Posterior vena cava (tissue), 2 donors: ENCODE results near the gene GABRR3. TPM values are rescaled to one million over a fixed set of nuclear protein-coding genes. Genes with fewer than 3 reads are reported as not detected.
A peak's percentile ranks its signal among the peaks of the same experiment; 100 is the strongest.

Source experiments
- DNase-seq: peaks from one replicate; pipeline ENCODE4 v3.0.0-alpha.2; 2020; ENCODE audit warnings: low spot score
- intact Hi-C, 2 donors: fragments of 100-400 bp; cut with DNase I; formaldehyde crosslinking; loops; one replicate each; pipeline versions ENCODE4 v1.14.1 to v1.14.2; 2022 to 2023
- total RNA-seq, 2 donors: library from RNA; stranded (reverse); fragmentation: NEBNext Ultra II Directional; extraction: Animal tissue kit (Norgen Biotek cat#: 25700); gene quantifications; one replicate each; pipeline ENCODE4 v1.2.1, GENCODE V29; 2021
- donor health status: DM: yes; HTN: yes; CAD: no.
- donor health status: DM: yes; HTN: yes; CAD: no.

Gene GABRR3
- total RNA-seq, 2 donors from 2014 or later: not detected

DNA sequence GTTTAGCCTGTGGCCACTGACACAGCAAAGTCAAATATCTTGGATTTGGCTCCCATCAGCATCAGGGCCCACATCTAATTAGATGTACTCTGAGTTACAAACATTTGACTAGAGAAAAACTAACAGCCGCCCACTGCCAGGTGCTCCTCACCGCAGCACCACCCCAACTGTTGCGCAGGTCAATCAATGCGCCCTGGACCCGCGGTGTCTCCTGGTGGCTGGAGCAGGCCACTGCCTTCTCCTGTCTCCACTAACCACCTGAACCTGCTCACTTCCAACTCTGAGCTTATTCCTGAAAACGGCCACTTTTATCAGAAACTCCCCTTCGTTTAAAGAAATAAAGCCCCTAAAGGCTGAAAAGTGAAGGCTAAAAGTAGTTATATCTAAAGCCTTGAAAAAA is 67.1 kb downstream of the GABRR3 start:
- intact Hi-C loops: no loop called here
- no peak for DNase-seq

DNA sequence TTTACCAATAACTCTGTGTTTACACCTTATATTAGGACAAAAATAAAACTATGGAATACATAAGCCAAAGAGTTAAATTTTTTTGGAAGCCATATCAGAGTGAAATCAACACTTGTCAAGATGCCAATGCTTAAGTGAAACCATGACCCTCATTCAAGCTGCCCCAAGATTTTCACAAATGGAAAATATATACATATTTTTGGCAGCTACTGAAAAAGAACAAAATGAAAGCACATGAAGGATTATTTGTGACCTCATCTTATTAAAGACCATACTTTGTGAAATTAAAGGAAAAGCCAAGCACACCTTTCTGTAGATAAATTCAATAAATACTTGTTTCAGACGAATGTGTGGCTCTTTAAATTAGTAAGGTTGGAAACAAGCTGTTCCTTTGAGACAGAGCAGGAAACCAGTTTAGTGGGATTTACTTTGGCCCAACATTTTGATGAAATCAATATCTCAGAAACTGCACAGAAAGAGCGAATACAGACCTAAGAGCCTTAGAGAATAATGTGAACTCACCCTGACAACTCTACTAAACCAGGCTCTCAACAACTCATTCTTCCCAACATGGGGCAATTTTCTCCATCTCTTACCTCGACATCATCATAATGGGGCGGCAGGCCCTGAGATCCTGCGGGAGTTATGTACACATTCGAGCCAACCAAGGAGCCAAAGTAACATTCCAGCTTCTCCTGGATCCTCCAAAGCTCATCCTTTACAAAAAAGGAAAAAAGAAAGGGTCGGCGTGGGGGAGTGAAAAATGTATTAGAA is 73.9 kb downstream of the GABRR3 start:
- intact Hi-C loops: no loop called here
- DNase-seq: no peak

DNA sequence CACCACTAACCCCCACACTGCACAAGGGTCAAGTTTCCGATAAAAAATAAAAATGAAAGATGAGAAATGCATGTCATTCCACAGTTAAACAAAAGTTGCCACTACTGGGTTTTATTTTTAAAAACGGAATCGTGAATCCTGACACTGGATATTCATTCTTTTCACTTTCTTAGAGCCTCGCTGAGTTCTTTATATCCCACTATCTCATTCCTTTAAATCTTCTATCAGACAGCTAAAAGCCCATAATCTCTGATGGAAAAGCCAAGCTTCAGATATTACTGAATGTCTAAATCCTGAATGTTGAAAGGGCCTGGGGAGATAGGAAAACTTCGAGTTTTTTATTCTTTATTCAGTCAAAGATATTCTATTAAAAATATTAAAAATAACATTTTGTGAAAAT is 74.6 kb downstream of the GABRR3 start:
- intact Hi-C loops: no loop called here
- no peak for DNase-seq

DNA sequence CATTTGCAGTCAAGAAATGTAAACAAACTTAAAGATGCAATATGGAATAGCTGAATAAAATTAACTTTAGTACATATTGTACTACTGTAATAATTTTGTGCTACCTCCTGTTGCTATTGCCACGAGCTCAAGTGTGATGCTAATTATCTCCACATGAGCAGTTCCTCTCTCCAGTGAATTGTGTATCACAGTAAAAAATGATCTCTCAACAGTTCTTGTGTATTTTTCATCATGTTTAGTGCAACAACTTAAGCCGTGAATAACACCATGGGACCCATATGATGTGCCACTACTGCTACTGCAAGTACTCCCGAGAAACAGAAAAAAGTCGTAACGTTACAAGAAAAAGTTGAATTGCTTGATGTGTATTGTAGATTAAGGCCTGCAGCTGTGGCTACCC is 75.2 kb downstream of the GABRR3 start:
- intact Hi-C loops: no loop called here
- no peak for DNase-seq

DNA sequence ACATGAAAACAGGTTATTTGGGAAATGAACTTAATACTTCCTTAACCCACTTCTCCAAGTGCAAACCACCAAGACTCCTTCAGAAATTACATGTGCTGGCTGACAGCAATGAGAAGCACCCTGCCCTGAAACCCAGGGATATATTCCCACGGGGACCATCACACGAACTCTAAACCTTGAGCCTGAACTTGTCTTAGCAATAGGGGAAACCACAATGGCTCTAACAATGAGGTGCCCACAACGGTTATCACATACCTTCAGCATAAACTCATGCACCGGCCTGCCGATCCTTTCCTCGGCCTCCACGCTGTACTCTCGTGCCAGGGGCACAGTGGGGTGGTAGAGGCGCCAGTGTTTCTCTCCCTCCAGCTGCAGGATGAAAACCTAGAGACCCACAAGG is 76.3 kb downstream of the GABRR3 start:
- DNase-seq: no peak
- intact Hi-C loops: no loop called here

DNA sequence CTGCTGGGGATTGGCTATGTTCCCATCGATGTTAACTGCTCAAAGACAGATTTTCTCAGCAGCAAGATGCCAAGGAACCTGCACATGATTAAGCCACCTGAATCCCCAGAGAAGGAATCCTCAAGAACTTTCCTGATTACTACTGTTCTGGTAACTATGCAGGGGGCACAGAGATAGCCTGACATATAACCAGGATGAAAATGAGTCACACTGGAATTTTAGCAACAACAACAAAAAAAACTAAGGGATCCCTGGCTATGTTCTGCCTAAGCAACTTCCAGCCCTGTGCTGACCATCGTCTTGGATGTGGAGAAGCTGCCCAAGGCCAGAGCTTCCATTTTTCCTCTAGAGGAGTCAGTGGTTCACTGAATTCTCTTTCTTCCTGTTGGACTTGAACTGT is 76.7 kb downstream of the GABRR3 start:
- DNase-seq: no peak
- intact Hi-C loops: no loop called here

DNA sequence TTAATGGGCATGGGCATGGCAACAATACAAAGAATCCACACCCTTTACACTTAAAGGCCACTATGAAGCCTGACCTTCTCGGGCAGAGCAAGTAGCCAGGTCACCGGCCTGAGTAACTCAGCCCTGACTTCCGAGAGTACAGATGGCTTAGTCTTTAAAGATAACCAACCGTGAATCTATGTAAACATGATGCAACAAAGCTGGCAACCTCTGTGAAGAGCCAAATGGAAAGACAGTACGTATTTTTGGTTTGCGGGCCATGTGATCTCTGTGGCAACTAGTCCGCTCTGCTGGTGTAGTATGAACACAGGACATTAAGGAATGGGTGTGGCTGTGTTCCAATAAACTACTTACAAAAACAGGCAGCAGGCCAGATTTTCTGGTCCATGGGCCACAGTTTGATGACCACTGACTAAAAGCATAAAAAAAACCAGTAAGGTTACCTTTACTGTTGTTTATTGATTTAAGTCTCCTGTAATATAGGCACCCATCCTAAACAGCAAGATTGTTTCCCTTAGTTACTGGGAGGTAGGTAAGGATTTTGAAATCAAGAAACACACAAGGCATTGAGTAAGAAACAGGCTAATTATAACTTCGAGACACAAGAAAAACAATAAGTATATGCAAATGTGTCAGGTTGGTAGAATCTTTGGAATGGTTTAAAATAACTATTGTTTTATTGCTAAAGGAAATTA is 77.4 kb downstream of the GABRR3 start:
- intact Hi-C loops: no loop called here
- DNase-seq: no peak

DNA sequence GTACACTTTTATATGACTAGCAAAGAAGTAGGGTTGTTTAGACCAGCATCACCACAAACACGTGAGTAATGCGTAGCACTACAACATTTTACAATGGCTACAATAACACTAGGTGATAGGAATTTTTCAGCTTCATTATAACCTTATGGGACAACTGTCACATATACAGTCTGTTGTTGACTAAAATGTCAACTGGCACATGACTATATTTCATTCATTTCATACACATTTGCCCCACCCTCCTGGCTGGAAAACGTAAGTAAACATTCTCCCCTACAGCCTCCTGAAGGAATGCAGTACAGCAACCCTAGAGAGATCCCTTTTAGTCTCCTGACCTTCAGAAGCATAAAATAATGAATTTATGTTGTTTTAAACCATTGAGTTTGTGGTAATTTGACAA is 79.1 kb downstream of the GABRR3 start:
- intact Hi-C loops: no loop called here
- DNase-seq: no peak

DNA sequence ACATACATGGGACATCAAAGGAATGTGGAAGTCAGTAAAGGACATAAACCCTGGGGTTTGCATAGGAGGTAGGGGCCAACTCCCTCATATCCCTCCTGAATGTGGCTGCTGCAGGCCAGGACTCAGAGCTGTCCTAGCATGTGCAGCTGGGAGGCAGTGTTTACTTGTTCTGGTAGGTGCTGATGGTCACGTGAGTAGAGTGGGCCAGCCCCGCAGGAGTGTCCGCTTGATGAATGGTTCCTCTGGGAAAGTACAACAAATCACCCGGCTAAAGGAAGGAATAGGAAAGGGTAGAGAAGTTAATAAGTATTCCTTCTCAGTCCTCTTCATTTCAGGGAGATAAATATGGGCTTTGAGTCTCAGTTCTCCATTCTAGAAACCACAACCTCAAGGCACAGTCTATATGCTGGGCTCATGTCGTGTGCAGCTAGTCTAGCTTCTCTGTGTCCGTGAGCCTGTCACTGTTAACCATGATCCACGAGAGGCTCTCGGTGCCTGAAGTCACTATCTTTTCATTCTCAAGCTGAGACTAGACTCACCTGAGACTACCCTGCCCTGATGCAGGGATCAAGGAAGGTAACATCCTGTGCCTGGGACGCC is 80.8 kb downstream of the GABRR3 start:
- intact Hi-C loops: no loop called here
- DNase-seq: no peak

DNA sequence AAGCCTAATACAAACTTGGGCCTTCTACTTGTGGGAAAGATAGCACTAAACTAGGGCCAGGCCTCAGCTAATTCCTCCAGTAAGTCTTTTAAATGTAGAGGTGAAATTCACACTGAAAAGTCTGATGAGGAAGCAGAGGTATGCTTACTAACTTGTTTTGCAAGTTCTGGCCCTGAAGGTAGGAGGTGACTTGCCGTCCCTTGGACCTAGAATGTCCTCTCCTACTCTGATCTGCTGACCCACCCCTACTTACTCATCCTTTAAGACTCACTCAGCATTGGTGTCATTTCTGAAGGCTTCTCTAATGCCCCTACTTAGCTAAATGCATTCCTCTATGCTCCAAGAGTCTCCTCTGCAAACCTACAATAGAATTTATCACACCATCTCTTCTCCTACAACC is 82.2 kb downstream of the GABRR3 start:
- no peak for DNase-seq
- intact Hi-C loops: no loop called here

DNA sequence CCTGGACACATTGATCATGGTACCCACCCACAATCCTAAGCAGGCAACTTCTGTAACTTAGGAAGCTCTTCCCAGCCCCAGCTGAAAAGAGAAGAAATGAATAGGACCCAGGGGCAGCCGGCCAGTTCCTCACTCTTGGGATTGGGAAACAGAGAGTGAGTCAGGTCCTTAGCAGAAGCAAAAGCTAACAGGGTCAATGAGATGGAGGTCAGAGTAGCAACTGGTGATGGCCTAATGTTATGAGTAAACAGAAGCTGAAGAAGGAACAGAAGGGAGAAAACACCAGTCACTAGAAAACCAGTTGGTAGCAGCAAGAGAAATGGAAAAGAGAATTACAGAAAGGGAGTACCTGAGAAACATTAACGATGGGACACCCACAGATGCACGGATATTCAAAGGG is 82.8 kb downstream of the GABRR3 start:
- intact Hi-C loops: no loop called here
- DNase-seq: peak; percentile 82

DNA sequence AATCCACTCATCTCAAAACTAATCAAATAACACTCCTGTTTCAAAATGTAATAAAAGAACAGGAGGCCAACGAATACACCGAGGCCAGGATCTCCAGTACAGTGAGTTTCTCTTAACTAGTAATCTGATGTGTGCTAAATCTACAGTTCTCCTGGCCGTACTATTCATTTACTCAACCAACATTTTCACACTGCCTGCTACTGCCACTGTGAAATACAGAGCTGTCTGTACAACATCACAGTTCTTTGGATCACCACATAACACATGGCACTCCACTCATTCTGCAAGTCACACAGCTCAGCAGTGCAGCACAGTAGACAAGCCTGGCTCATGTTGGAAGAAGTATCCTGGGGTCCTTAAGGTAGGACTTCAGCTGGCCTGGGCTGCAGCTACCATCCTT is 84.8 kb downstream of the GABRR3 start:
- DNase-seq: no peak
- intact Hi-C loops: no loop called here

DNA sequence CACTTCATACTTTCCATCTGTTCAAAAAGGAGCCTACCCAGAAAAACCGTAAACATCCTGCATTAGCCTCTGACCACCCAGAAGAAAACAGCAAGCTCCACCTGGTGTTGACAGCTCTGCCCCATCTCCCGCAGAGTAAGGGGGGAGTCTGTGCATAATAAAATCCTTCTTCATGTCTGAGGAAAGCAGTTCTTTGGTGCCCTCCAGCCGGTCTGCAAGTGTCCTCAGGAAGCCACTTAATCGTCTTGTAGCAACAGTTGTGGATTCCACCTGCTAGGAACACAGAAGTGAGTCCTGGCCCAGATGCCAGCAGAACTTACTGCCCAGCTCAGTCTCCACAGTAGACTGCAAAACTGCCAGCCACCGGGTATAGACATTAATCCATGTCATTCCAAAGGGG is 85.4 kb downstream of the GABRR3 start:
- intact Hi-C loops: no loop called here
- no peak for DNase-seq

DNA sequence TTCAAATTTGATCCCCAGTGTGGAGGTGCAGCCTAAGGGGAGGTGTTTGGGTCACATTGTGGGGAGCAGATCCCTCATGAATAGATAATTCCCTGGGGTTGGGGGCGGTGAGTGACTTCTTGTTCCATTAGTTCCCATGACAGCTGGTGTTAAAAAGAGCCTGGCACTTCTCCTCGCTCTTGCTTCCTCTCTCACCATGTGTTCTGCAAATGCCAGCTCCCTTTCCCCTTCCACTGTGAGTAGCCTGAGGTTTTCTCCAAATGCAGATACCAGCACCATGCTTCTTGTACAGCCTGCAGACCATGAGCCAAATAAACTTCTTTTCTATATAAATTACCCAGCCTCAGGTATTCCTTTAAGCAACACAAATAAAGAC is 86.0 kb downstream of the GABRR3 start:
- DNase-seq: no peak
- intact Hi-C loops: no loop called here

DNA sequence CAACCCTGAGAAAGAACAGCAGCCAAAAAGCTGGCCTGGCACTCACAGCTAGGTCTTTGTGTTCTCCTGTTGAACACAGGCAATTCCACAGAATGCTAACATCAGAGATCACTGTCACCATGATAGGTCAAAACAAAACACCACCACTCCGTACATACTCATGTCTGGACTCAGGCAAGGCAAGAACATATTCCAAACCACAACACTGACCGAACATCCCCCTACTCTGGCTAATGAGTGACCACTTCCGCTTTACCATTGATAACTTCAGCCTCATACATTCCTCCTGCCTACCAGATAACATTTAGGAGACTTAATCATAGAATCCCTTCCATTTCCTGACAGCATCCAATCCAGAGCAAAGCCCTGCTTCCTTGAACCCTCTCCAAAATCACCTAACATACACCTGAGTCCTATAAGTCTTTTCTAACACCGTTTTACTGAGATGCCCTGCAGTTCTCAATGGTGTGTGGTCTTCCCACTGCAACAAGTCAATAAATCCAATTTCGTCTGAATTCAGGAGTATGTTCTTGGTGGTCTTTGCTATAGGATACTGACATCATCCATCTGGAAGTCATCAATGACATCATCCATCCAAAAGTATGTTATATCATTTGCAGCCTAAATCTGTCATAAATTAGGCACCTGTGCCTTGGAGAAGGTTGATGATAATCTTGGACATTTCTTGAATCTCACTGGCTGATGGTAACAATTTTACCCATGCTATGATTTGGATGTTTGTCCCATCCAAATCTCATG is 86.6 kb downstream of the GABRR3 start:
- no peak for DNase-seq
- intact Hi-C loops: no loop called here

DNA sequence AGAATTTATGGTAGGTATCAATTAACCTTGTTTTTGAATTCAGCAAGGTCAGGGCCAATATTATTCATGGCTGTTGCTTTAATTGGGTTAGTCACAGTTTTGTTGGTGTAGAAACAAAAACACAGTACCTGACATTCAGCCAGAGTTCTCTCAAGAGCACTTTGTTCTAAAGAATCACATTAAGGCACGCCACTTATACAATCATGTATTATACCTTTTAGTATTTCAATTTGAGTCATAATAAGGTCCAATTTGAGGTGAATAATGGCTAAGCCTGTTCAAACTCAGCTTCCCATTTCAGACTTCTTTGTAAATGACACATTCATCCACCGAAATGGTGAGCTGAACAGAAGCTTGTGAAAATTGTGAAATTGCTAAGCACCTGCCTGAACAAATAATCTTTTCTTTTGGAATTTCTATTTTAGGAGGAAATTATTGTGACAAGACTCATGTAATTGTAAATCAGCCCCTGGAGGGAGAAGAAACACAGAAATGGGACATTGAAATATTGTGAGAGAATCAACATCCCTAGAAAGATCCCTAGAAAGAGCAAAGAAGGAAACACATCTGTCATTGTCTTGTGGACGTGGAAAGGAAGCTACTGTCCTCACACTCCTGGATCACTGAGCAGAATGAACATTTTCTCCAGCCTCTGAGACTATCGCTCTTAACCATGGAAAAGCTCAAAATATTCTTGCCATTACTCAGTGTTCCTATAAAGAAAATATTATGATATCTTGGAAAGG is 92.1 kb downstream of the GABRR3 start:
- no peak for DNase-seq
- intact Hi-C loops: no loop called here

DNA sequence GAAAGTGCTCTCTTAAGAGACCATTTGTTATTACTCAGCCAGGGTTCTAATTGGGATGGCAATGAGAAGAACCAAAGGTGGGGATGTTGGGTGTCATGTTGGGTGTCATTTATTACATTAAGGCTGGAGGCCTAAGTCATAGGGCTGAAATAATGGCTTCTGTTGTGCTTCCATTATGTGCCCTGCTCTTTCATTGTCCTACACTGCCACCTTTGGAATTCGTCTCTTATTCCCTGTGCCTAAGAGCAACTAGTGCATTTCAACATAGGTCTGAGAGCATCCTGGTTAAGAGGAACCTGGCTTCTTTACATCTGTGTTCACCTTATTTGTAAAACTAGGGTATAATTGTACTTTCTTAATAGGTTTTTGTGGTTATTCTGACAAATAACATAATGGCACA is 95.1 kb downstream of the GABRR3 start:
- no peak for DNase-seq
- intact Hi-C loops: no loop called here

DNA sequence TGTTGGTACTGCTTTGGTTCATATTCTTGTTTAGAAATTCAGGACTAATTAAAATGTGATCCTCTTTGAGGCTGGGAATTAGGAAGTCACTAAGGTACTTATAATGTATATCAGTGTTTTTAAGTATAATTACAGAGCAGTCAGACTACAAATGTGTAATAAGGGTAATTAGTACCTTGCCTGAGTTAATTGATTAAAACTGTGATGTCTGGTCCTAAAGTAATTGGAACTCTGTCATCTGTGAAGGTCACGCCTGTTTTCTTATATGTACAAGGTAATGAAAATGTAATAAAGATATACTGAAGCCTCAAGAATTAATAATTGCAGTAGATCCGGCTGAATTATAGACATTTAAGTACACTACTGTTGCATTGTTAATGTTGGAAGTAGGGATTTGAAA is 95.7 kb downstream of the GABRR3 start:
- no peak for DNase-seq
- intact Hi-C loops: no loop called here

DNA sequence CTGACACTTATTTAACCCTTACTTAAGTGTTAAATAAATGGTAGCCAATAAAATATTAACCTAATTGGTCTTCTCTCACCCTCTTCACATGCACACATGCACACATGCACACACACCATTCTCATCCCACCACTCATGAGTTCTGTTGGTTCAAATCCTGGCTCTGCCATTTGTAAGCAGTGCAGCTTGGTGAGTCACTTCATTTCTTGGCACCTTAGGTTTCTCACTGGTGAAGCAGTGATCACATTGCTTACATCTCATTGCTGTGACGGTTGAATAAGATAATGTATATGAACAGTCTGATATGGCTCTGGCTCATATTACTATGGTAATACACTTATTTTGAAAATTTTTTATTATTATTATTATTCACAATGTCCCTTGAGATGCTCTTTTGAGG is 96.7 kb downstream of the GABRR3 start:
- no peak for DNase-seq
- intact Hi-C loops: no loop called here

DNA sequence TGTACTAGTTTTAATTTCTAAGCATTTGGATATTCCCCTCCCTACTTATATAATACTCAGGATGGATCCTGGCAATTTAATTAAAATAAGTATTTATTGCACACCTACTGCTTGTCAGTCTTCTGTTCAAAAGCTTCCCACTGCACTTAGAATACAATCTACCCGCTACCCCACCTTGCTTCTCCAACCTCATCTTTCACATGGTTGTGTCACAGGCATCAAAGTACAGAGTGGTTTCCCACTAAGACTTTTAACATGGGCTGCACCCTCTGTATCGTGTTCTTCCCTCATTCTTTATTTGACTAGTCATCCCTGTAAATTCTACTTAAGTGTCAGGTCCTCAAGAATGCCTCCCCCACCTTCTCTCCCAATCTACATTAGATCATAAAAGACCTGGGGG is 97.9 kb downstream of the GABRR3 start:
- intact Hi-C loops: no loop called here
- DNase-seq: no peak
